ENCODE results near the gene C1orf146. TPM values are rescaled to one million over a fixed set of nuclear protein-coding genes. Genes with fewer than 3 reads are reported as not detected.

Gene C1orf146, protein sequence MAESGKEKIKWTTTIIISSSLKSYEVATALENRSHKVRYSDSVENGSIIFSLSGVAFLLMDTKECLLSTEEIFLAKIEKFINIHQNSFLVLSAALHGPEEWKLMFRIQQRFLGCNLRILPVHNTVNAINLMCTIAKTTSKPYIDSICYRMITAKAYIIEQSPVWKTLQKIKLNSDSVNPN
- total RNA-seq (not detected), polyA plus RNA-seq (ENCODE audit: insufficient read length in 6 of 6) (under 1 TPM in 4 of 6 donors, not detected in 2; 0.24 to 0.58 (median 0.34) TPM)
- long read RNA-seq, donor 1 = 0 reads
- long read RNA-seq, donor 2 = 0 reads
- long read RNA-seq, donor 3 = 0 reads
- long read RNA-seq, donor 4 = 0 reads
- long read RNA-seq, donor 5, partial matches to known transcripts = 10 of 10 reads
- long read RNA-seq, donor 5, other reads (novel, unspliced or antisense) = 0 of 10 reads
- long read RNA-seq, donor 6 = 0 reads
- long read RNA-seq, donor 7 = 0 reads
- long read RNA-seq, donor 8 = 0 reads
- long read RNA-seq, donor 9 = 0 reads
- long read RNA-seq, donor 10 = 0 reads
- long read RNA-seq, donor 11 = 0 reads
- long read RNA-seq, donor 12 = 0 reads

DNA sequence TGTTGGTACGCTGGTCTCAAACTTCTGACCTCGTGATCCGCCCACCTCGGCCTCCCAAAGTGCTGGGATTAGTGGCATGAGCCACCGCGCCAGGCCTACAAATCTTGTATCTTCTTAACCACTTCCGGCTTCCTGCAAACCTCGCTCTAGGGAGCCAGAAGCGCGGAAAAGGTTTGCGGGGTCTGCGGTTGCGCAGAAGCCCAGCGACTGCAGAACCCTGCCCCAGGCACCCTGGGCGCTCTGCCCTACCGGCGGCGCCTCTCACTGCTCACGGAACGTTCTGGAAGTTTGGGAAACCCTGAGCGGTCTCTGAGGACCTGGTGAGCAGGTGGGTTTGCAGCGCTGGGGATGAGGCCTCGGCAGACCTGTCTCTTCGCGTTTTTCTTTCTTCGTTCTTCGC lies at the start of gene C1orf146:
C1orf146 (plus strand) TSS at position 195 of the 400 bp plus-strand sequence. CDS start 13,506 bp downstream, outside the sequence.
- Histone ChIP-seq H3K4me1 (no peaks in the 10 kb centered on the region), H3K27me3 (no peaks in the 10 kb centered on the region), H3K9me3 (no peaks in the 10 kb centered on the region), H3K27ac (no peak within 1 kb of the TSS), H3K4me3 (no peak within 1 kb of the TSS), H3K36me3 (no peaks in the 10 kb centered on the region)
- intact Hi-C loops (cut with DNase I) = no loop called here
- TF ChIP-seq, protein P1, sequence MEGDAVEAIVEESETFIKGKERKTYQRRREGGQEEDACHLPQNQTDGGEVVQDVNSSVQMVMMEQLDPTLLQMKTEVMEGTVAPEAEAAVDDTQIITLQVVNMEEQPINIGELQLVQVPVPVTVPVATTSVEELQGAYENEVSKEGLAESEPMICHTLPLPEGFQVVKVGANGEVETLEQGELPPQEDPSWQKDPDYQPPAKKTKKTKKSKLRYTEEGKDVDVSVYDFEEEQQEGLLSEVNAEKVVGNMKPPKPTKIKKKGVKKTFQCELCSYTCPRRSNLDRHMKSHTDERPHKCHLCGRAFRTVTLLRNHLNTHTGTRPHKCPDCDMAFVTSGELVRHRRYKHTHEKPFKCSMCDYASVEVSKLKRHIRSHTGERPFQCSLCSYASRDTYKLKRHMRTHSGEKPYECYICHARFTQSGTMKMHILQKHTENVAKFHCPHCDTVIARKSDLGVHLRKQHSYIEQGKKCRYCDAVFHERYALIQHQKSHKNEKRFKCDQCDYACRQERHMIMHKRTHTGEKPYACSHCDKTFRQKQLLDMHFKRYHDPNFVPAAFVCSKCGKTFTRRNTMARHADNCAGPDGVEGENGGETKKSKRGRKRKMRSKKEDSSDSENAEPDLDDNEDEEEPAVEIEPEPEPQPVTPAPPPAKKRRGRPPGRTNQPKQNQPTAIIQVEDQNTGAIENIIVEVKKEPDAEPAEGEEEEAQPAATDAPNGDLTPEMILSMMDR (IDR thresholded peaks at IDR 0.05) = no peak
- DNase-seq (no peak), ATAC-seq (no peak)

DNA sequence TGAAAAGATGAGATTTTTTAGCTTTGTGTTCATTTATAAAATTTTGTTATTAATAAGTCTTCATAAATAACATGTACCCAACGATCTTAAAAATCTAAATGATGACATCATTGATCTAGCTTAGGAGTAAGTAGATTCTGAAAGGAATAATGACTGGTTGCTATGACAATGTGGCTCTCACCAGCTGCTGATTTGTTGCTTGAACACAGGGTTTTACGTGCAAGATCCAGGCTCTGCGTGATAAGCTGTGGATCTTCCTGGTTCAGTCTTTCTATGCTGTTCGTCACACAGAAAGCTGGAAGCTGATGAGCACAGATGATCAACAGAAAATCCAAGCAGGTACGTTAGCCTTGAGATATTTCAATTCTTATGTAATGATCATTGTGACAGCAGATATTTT lies 49.1 kb upstream of the C1orf146 start:
- no peak for ATAC-seq
- intact Hi-C loops (cut with DNase I) = no loop called here
- Histone ChIP-seq H3K27ac (no peak overlapping the region), H3K4me1 (no peaks in the 10 kb centered on the region), H3K27me3 (no peaks in the 10 kb centered on the region), H3K36me3 (no peaks in the 10 kb centered on the region), H3K4me3 (no peak overlapping the region), H3K9me3 (no peaks in the 10 kb centered on the region)
- TF ChIP-seq, protein P1 (IDR thresholded peaks at IDR 0.05) = no peak
- DNase-seq = no peak

DNA sequence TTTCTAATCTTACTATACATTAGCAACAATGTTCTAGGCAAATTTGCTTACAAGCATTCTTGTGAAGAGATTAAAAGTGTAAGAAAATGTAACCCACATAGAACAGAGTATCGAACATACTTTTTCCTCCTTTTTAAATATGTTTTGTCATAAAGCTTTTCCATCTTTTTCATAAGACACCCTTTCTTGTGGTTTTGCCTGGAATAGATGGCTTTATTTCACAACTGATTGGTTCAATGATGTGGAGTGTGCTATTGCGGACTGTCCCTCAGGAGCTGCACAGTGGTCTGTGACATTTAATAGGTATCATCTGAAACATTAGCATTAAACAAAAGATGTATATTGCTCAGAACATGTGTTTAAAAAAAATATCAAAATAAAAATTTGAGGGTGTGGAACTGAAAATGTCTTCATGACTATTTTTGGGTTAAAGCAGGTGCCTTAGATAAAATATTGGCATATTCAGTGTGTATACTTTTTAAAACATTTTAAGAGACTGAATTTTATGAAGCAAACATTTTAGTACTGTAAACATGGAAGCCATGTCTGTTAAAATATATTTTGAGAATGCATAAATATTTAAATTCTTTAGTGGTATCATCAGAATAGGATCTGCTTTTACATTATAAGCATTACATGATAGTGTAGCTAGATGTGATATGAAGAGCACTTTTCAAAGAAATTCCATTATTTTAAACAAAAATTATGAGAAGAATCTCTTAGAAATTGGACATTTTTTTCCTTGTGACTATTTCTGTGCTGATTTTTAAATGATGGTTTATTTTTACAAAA lies 48.3 kb upstream of the C1orf146 start:
- H3K27ac ChIP-seq = no peak overlapping the region
- intact Hi-C loops (cut with DNase I) = no loop called here
- ATAC-seq (no peak), DNase-seq (no peak)
- no peaks in the 10 kb centered on the region for H3K36me3 ChIP-seq
- H3K27me3 ChIP-seq = no peaks in the 10 kb centered on the region
- H3K4me3 ChIP-seq = no peak overlapping the region
- H3K4me1 ChIP-seq = no peaks in the 10 kb centered on the region
- H3K9me3 ChIP-seq = no peaks in the 10 kb centered on the region
- TF ChIP-seq, protein P1 (IDR thresholded peaks at IDR 0.05) = no peak

DNA sequence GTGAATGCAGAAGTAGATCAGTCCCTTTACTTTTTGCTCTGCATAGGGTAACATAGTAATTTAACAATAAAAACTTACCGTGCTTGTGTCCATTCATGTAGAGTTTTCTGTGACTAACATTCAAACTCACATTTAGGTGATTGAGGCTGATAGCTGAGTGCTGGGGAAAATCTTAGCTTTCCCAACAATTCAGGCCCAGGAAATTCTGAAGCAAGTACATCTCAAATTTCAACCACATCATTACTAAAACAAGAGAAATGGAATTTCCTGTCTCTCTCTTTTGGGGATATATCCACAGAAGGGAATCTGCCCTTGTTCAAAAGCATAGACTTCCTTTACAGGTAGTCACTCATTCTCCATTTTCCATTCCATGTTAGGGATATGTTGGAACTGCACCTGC lies 33.1 kb upstream of the C1orf146 start:
- intact Hi-C loops (cut with DNase I) = no loop called here
- H3K27me3 ChIP-seq = no peaks in the 10 kb centered on the region
- no peak overlapping the region for H3K4me3 ChIP-seq
- ATAC-seq (no peak), DNase-seq (no peak)
- H3K4me1 ChIP-seq = no peaks in the 10 kb centered on the region
- H3K9me3 ChIP-seq = no peaks in the 10 kb centered on the region
- peaks cover 0 to 4% of the 10 kb centered on the region in 2 donors for H3K36me3 ChIP-seq
- TF ChIP-seq, protein P1 (IDR thresholded peaks at IDR 0.05) = no peak
- no peak overlapping the region for H3K27ac ChIP-seq

DNA sequence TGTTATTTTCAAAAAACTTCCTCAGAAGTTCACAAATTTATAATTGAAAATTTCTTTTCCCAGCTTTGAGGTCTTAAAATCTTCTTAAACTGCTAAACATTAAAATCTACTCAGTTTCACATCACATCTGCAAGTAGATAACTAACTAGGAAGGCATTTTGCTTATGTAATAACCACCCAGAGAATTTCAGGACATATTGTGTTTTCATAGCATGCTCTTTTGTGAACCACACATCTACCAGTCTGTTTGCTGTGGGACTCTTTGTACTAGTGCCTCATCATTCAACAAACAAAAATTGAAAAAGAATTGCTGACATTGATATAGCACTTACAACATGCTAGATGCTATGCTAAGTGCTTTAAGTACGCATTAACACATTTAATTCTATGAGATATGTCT lies 31.6 kb upstream of the C1orf146 start:
- no peaks in the 10 kb centered on the region for H3K9me3 ChIP-seq
- TF ChIP-seq, protein P1 (IDR thresholded peaks at IDR 0.05) = no peak
- no peaks in the 10 kb centered on the region for H3K36me3 ChIP-seq
- no peak for DNase-seq
- ATAC-seq = no peak
- no peak overlapping the region for H3K4me3 ChIP-seq
- H3K4me1 ChIP-seq = no peaks in the 10 kb centered on the region
- intact Hi-C loops (cut with DNase I) = no loop called here
- H3K27ac ChIP-seq = no peak overlapping the region
- H3K27me3 ChIP-seq = no peaks in the 10 kb centered on the region
